ENCODE data around the gene KLHDC1.

DNA sequence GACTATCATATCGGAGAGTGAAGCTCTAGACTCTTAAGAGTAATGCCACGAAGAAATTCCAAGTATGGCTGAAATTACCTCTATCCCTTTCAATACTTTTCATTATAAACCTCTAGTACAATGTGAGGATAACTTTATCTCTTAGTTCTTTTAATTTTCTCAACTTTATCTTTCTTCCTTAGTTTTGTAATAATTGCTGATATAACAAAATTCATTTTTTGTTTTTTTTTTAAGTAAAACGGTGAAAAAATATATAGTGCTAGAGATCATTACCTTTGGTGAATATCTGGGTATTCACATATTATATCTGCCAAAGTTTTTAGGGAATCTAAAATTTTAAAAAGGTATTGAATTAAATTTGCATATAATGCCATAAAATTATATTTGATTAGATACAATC is 38.4 kb upstream of the KLHDC1 start:
- TF ChIP-seq, protein P1, sequence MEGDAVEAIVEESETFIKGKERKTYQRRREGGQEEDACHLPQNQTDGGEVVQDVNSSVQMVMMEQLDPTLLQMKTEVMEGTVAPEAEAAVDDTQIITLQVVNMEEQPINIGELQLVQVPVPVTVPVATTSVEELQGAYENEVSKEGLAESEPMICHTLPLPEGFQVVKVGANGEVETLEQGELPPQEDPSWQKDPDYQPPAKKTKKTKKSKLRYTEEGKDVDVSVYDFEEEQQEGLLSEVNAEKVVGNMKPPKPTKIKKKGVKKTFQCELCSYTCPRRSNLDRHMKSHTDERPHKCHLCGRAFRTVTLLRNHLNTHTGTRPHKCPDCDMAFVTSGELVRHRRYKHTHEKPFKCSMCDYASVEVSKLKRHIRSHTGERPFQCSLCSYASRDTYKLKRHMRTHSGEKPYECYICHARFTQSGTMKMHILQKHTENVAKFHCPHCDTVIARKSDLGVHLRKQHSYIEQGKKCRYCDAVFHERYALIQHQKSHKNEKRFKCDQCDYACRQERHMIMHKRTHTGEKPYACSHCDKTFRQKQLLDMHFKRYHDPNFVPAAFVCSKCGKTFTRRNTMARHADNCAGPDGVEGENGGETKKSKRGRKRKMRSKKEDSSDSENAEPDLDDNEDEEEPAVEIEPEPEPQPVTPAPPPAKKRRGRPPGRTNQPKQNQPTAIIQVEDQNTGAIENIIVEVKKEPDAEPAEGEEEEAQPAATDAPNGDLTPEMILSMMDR (IDR thresholded peaks at IDR 0.05) = no peak
- no peak for TF ChIP-seq POLR2A (IDR thresholded peaks at IDR 0.05)

Data from testis (tissue), 2 donors.